Fibroblast of pulmonary artery (primary cell): Measurements from ENCODE around the gene TAF4.

Experiments used
- DNase-seq: peaks from one replicate; pipeline ENCODE4 v3.0.0-alpha.2; 2010; ENCODE audit warnings: low read depth
- H3K4me3 ChIP-seq: replicated peaks from 2 replicates; pipeline ENCODE4 v1.5.1; 2011; ENCODE audit warnings: low read depth, mild to moderate bottlenecking, control low read depth, low read length, moderate library complexity
- TF ChIP-seq, protein P1 (sequence below): IDR thresholded peaks from 2 replicates; pipeline ENCODE4 v1.5.1; 2011; ENCODE audit warnings: mild to moderate bottlenecking, control low read depth, low read length, inconsistent platforms; ENCODE audit errors: missing control alignments

Gene TAF4

DNA sequence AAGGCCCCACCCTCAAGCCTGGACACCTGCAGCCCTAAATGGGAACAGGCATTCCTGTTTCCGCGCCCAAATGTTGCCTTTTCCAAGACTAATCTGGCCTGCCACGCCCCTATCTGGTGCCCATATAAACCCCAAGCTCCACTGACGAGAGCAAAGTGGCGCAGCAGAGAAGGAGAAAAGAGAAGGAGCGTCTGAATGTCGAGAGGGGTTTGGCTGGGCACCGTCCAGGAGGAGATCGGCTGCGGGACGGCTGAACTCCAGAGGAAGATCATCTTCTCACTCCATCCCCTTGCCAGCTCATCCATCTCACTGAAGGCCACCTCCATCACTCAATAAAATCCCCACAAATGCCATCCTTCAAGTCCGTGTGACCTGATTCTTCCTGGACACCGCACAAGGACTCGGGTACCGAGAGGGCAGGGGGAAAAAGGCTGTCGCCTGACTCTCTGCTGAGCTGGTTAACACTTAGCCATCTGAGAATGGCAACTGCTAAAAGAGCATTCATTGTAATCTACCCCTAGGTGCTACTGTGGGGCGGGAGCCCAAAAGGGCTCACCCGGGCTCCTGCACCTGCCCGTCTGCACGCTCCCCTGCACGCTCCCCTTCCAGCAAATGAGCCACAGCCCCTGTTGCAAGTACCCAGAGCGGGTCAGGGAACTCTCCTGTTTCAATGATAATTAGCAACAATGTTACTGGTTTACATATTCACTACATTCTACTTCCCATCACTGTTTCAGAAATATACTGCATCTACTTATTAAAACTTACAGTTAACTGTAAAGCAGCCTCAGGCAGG, 23.5 kb downstream of the TAF4 start:
- no peak for DNase-seq
- H3K4me3 ChIP-seq, result no peak overlapping the region
- TF ChIP-seq, protein P1, sequence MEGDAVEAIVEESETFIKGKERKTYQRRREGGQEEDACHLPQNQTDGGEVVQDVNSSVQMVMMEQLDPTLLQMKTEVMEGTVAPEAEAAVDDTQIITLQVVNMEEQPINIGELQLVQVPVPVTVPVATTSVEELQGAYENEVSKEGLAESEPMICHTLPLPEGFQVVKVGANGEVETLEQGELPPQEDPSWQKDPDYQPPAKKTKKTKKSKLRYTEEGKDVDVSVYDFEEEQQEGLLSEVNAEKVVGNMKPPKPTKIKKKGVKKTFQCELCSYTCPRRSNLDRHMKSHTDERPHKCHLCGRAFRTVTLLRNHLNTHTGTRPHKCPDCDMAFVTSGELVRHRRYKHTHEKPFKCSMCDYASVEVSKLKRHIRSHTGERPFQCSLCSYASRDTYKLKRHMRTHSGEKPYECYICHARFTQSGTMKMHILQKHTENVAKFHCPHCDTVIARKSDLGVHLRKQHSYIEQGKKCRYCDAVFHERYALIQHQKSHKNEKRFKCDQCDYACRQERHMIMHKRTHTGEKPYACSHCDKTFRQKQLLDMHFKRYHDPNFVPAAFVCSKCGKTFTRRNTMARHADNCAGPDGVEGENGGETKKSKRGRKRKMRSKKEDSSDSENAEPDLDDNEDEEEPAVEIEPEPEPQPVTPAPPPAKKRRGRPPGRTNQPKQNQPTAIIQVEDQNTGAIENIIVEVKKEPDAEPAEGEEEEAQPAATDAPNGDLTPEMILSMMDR, result no peak

GRCh38 chr20:62040933-62041332, 24.7 kb downstream of the TAF4 start:
- DNase-seq, result no peak
- no peak overlapping the region for H3K4me3 ChIP-seq
- TF ChIP-seq, protein P1, result no peak

DNA sequence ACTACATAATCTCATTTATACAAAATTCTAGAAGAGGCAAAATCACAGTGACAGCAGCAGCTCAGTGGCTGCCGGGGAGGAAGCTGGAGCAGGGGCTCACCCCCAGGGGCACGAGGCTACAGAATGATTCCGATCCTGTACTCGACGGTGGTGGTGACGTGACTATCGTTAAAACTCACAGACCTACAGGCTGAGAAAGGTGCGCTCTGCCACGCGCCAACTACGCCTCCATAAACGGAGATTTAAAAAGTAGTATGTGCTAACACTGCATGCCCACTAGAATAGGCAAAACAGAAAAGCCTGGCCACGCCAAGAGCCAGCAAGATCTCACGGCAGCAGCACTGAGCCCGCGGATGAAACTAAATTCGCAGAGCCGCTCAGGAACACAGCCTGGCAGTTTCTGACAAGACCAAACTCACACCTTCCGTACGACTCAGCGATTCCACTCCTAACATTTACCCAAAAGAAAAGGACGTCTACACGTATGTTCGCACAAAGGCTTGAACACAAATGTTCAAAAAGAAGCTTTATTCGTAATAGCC, 25.2 kb downstream of the TAF4 start:
- no peak for DNase-seq
- no peak overlapping the region for H3K4me3 ChIP-seq
- TF ChIP-seq, protein P1, result no peak

GRCh38 chr20:62039738-62040137, 25.9 kb downstream of the TAF4 start:
- DNase-seq, result no peak
- no peak overlapping the region for H3K4me3 ChIP-seq
- TF ChIP-seq, protein P1, result no peak

- TF ChIP-seq, protein P1, result no peak
- no peak overlapping the region for H3K4me3 ChIP-seq
- no peak for DNase-seq
Observed at GRCh38 chr20:62032609-62033368, 32.9 kb downstream of the TAF4 start.

DNA sequence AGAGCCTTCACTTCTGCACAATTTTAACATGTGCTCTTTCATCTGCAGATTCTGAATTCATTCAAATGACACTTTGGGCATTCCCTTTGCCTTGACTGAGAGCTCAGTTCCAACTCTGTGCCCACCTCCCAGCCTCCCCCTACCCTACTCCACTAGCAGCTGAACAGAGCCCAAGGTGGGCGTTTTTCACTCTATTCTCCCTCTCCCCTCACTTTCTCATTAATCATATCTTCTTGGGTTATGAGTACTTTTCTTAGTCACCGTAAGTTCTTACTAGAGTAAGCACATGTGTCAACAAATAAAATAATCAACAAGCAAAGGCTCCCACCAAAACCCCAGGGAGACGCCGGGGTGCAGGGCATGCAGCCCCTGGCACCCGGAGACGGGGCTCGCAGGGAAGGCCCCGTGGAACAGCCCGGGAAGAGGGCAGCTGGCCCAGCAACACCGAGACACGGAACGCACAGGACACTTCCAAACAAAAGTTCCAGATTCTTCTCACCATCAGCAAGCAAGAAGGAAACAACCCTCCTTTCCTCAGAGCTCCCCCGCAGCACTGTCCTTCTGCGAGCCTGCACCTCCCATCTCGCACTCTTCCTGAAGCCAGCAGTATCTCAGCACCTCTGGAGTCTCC, 34.1 kb downstream of the TAF4 start:
- peak; percentile 4 for DNase-seq
- no peak overlapping the region for H3K4me3 ChIP-seq
- TF ChIP-seq, protein P1, result no peak
